ENCODE data around the gene PCDHB9. TPM values are rescaled to one million over a fixed set of nuclear protein-coding genes. Genes with fewer than 3 reads are reported as not detected.
"Not testable (repeated sequence)": the region's sequence is repeated elsewhere in the genome, so short reads cannot be mapped to it uniquely, and the experiment has no call there.

PCDHB9 gene
- total and polyA plus RNA-seq, 2 of the 8 experiments (the other 6 are each of a cell fraction or from before 2014, with no cell fraction given): 0.68 to 1.6 TPM

DNA sequence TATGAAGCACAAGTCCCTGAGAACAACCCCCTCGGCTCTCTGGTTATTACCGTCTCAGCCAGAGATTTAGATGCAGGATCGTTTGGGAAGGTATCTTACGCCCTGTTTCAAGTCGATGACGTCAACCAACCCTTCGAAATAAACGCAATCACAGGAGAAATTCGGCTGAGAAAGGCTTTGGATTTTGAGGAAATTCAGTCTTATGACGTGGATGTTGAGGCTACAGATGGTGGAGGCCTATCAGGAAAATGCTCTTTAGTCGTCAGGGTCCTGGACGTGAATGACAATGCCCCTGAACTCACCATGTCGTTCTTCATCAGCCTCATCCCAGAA is 36.0 kb upstream of the PCDHB9 start (continued):
- TF ChIP-seq TBP (IDR thresholded peaks at IDR 0.05; ENCODE audit: low read depth, low read length): no peak
- TF ChIP-seq CBX8 (IDR thresholded peaks at IDR 0.05; ENCODE audit: borderline replicate concordance, low read depth, low read length): no peak
- no peak for TF ChIP-seq TAF7 (optimal IDR thresholded peaks at IDR 0.05; ENCODE audit: borderline replicate concordance, low read depth, low read length)

DNA sequence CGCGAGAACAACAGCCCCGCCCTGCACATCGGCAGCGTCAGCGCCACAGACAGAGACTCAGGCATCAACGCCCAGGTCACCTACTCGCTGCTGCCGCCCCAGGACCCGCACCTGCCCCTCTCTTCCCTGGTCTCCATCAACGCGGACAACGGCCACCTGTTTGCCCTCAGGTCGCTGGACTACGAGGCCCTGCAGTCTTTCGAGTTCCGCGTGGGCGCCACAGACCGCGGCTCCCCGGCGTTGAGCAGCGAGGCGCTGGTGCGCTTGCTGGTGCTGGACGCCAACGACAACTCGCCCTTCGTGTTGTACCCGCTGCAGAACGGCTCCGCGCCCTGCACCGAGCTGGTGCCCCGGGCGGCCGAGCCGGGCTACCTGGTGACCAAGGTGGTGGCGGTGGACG is 35.3 kb upstream of the PCDHB9 start:
- H3K9me3 ChIP-seq (ENCODE audit: insufficient read depth in 2 of 2, low read depth in 1 of 2, low read length in 1 of 2): peaks cover 5 to 11% of the 10 kb centered on the region in 2 experiments; a peak in 2 of 4 replicates
- H3K23me2 ChIP-seq (ENCODE audit: low read depth, low read length); H3K27me3 ChIP-seq (replicated peaks in 1 of 4; ENCODE audit: control insufficient read depth in 3 of 4, extremely low read depth in 1 of 4, insufficient read depth in 3 of 4, low read length in 3 of 4); H2BK5ac ChIP-seq (ENCODE audit: low read depth, low read length); H3K4me3 ChIP-seq (ENCODE audit: extremely low read depth in 1 of 4, insufficient read depth in 2 of 4, low read depth in 3 of 4, low read length in 4 of 4); FAIRE-seq; H2AK5ac ChIP-seq (ENCODE audit: low read depth, low read length); POLR2A ChIA-PET (ENCODE audit: partially characterized antibody); H2BK15ac ChIP-seq (ENCODE audit: low read length); H4K5ac ChIP-seq (ENCODE audit: insufficient read length, low read depth, low read length); H2BK12ac ChIP-seq (ENCODE audit: low read depth, low read length); H2AFZ ChIP-seq (ENCODE audit: low read length); H3K79me2 ChIP-seq (ENCODE audit: control insufficient read depth in 1 of 2, insufficient read depth in 2 of 2, low read length in 2 of 2); H3K27ac ChIP-seq (ENCODE audit: low read depth, low read length); H3K4me2 ChIP-seq (ENCODE audit: insufficient read depth in 1 of 2, low read depth in 2 of 2, low read length in 2 of 2); H3K36me3 ChIP-seq (ENCODE audit: control insufficient read depth in 2 of 4, insufficient read depth in 4 of 4, low read length in 3 of 4); H2BK120ac ChIP-seq (replicated peaks; ENCODE audit: low read depth, low read length); H3K9ac ChIP-seq (replicated peaks in 1 of 4; ENCODE audit: extremely low read depth in 1 of 4, low read depth in 3 of 4, low read length in 3 of 4); H3K56ac ChIP-seq (replicated peaks; ENCODE audit: insufficient read length, low read depth, low read length); H4K8ac ChIP-seq (ENCODE audit: extremely low read depth, insufficient read depth, low read length); H3K14ac ChIP-seq (ENCODE audit: insufficient read length); H2BK20ac ChIP-seq (ENCODE audit: low read length); H3K79me1 ChIP-seq (ENCODE audit: low read depth, low read length); H4K91ac ChIP-seq (replicated peaks; ENCODE audit: insufficient read length, low read length); H3K4me1 ChIP-seq (replicated peaks in 1 of 4; ENCODE audit: control insufficient read depth in 3 of 4, insufficient read depth in 4 of 4, low read length in 3 of 4); H4K20me1 ChIP-seq (replicated peaks in 1 of 2; ENCODE audit: control insufficient read depth in 1 of 2, insufficient read depth in 2 of 2, low read length in 2 of 2); H3K23ac ChIP-seq (ENCODE audit: insufficient read length); H3K4ac ChIP-seq (replicated peaks; ENCODE audit: insufficient read length, low read depth, low read length); H3K18ac ChIP-seq (ENCODE audit: extremely low read depth, low read length); DNase-seq (ENCODE audit: low read depth in 1 of 2, low spot score in 2 of 2): not testable (repeated sequence)
- CTCF ChIA-PET (ENCODE audit: partially characterized antibody): interaction anchor here (1.4 kb wide), 1 partner anchor 57 kb away, joined by 3 read pairs; the partner anchor contains the start of gene PCDHB2
- WGBS, 2 experiments (ENCODE audit: extremely low coverage in 1 of 2, insufficient coverage in 1 of 2, insufficient read length in 1 of 2, insufficient replicate concordance in 2 of 2, low coverage in 1 of 2, low lambda C conversion rate in 2 of 2, missing lambda C conversion rate in 1 of 2): 95% methylated on average over 26 of the region's 41 CpGs; no CpG with 5 or more reads in 1 of the 2 experiments
